GM18511 (cell line): ENCODE results near the gene TARBP2.

Experiments used
- ATAC-seq: cut with Tn5 transposase; IDR thresholded peaks from one replicate; pipeline ENCODE4 v1.9.1; 2021; ENCODE audit warnings: mild to moderate bottlenecking, moderate library complexity; ENCODE audit not compliant: unreplicated experiment

TARBP2 gene

DNA sequence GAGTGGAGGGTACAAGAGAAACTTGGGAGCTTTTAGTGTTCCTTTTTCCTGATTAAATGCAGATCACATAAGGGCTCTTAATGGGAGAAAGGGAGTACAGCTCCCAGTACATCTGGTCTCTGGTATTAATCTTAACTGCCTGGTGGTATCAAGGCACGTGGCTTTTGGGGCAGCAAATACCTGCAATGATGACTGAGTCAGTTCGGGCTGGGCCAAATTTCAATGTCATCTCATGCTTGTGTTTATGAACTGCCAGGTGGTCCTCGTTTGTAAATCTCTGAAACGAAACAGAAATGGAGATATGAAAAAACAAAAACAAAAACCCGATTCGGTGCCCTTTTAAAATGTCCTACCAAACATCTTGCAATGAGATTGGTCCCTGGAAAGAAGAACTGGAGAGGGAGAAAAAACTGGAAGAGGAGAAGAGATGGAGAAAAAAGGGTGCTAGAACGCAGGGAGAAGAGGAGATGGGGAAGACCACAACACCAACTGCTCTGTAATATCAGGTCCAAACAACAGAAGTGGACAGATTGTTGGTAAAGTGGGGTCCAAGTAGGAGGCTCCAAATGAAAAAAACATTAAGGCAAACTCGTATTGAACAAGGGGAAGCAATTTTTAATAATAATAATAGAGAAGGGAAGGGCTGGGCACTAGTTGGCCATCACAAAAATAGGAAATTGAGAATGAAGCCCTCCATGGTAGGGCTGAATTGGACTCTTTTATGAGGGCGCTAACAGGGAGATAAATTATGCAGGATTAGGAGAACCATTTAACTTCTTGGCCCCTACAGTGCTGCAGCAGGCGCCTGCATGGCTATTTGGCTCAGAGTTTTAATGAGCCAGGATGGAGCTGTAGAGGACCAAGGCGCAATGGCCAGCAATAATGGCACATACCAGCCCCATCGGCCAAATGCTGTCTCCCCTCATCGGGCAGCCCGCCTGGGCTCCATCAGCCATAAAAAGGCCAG, 51.6 kb downstream of the TARBP2 start:
- ATAC-seq, result no peak
